ENCODE measurements around the gene TNNT1.

- TF ChIP-seq, protein P1, sequence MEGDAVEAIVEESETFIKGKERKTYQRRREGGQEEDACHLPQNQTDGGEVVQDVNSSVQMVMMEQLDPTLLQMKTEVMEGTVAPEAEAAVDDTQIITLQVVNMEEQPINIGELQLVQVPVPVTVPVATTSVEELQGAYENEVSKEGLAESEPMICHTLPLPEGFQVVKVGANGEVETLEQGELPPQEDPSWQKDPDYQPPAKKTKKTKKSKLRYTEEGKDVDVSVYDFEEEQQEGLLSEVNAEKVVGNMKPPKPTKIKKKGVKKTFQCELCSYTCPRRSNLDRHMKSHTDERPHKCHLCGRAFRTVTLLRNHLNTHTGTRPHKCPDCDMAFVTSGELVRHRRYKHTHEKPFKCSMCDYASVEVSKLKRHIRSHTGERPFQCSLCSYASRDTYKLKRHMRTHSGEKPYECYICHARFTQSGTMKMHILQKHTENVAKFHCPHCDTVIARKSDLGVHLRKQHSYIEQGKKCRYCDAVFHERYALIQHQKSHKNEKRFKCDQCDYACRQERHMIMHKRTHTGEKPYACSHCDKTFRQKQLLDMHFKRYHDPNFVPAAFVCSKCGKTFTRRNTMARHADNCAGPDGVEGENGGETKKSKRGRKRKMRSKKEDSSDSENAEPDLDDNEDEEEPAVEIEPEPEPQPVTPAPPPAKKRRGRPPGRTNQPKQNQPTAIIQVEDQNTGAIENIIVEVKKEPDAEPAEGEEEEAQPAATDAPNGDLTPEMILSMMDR (IDR thresholded peaks at IDR 0.05), result no peak
- no peak for TF ChIP-seq ZFX (IDR thresholded peaks at IDR 0.05; ENCODE audit: borderline replicate concordance)
These were observed 59.6 kb downstream of the TNNT1 start for GRCh38 chr19:55089342-55089944.

Measured in 22Rv1 (cell line).